Cardiac muscle cell (in vitro differentiated cells and primary cell): ENCODE results near the gene ITGA3. TPM values are rescaled to one million over a fixed set of nuclear protein-coding genes. Genes with fewer than 3 reads are reported as not detected.

Experiments
- DNase-seq, 2 donors: peaks; one replicate each; pipeline versions ENCODE4 v3.0.0 to v3.0.0-alpha.2; 2010 to 2017; ENCODE audit warnings: low read depth in 1 of 2, low spot score in 1 of 2
- H3K27ac ChIP-seq: fragments of 200-600 bp; sonication (generic); 2 replicates; pipeline ENCODE4 v1.5.1; 2016
- H3K27me3 ChIP-seq: fragments of 200-600 bp; sonication (generic); 2 replicates; pipeline ENCODE4 v1.6.0; 2016; ENCODE audit warnings: control low read depth
- H3K36me3 ChIP-seq: fragments of 200-600 bp; sonication (generic); 2 replicates; pipeline ENCODE4 v1.5.1; 2016; ENCODE audit warnings: control low read depth
- H3K4me1 ChIP-seq: fragments of 200-600 bp; sonication (generic); 2 replicates; pipeline ENCODE4 v1.8.1; 2017; ENCODE audit warnings: low read depth, mild to moderate bottlenecking, mixed run types
- H3K4me3 ChIP-seq: fragments of 200-600 bp; sonication (generic); 2 replicates; pipeline ENCODE4 v1.5.1; 2016; ENCODE audit warnings: mild to moderate bottlenecking
- H3K9me3 ChIP-seq: fragments of 200-600 bp; sonication (generic); 2 replicates; pipeline ENCODE4 v1.5.1; 2017; ENCODE audit warnings: low read depth, mild to moderate bottlenecking, control low read depth
- CTCF ChIP-seq: IDR thresholded peaks from 2 replicates; pipeline ENCODE4 v1.5.1; 2012; ENCODE audit warnings: low read depth, mild to moderate bottlenecking, low read length
- polyA plus RNA-seq: library from polyadenylated mRNA; unstranded; fragments of >200 nt; fragmentation: Nextera tagmentation; extraction: Ambion mirVana; gene quantifications from 2 replicates; pipeline ENCODE4 v1.2.1, GENCODE V29; 2016
- total RNA-seq: library from RNA; depleted of rRNA; stranded (reverse); fragments of >200 nt; gene quantifications from 2 replicates; pipeline ENCODE4 v1.2.3, GENCODE V29; 2016

ITGA3 gene
- total and polyA plus RNA-seq, 2 experiments from 2014 or later = 20.5 to 41.9 TPM

GRCh38 chr17:50125420-50125997, 69.6 kb downstream of the ITGA3 start:
- H3K4me1 ChIP-seq = peaks cover 2% of the 10 kb centered on the region
- TF ChIP-seq CTCF = no peak
- H3K9me3 ChIP-seq = no peaks in the 10 kb centered on the region
- H3K36me3 ChIP-seq = no peaks in the 10 kb centered on the region
- no peak overlapping the region for H3K4me3 ChIP-seq
- peak in 1 of 2 donors; percentile 47 for DNase-seq
- H3K27ac ChIP-seq = no peak overlapping the region
- peaks cover 21% of the 10 kb centered on the region for H3K27me3 ChIP-seq

GRCh38 chr17:50127697-50128361, 71.9 kb downstream of the ITGA3 start:
- Histone ChIP-seq H3K4me3 (no peak overlapping the region), H3K27ac (no peak overlapping the region), H3K27me3 (peaks cover 28% of the 10 kb centered on the region), H3K9me3 (no peaks in the 10 kb centered on the region), H3K4me1 (peaks cover 3% of the 10 kb centered on the region), H3K36me3 (no peaks in the 10 kb centered on the region)
- no peak for TF ChIP-seq CTCF
- DNase-seq = peak in 1 of 2 donors; percentile 48

GRCh38 chr17:50128441-50129352, 72.8 kb downstream of the ITGA3 start:
- no peaks in the 10 kb centered on the region for H3K9me3 ChIP-seq
- peaks cover 28% of the 10 kb centered on the region for H3K27me3 ChIP-seq
- DNase-seq = peak in 1 of 2 donors; percentile 43
- peak overlapping the region; percentile 33 for H3K4me3 ChIP-seq
- no peak overlapping the region for H3K27ac ChIP-seq
- no peak for TF ChIP-seq CTCF
- H3K4me1 ChIP-seq = peaks cover 11% of the 10 kb centered on the region
- H3K36me3 ChIP-seq = no peaks in the 10 kb centered on the region

GRCh38 chr17:50129353-50129727, 73.4 kb downstream of the ITGA3 start:
- H3K36me3 ChIP-seq = no peaks in the 10 kb centered on the region
- H3K27me3 ChIP-seq = peaks cover 28% of the 10 kb centered on the region
- DNase-seq = no peak
- peaks cover 12% of the 10 kb centered on the region for H3K4me1 ChIP-seq
- H3K27ac ChIP-seq = no peak overlapping the region
- no peaks in the 10 kb centered on the region for H3K9me3 ChIP-seq
- peak overlapping the region; percentile 33 for H3K4me3 ChIP-seq
- TF ChIP-seq CTCF = no peak

GRCh38 chr17:50129728-50130558, 74.0 kb downstream of the ITGA3 start, which contains the start of gene SAMD14:
Gene SAMD14 (minus strand): TSS chr17:50130160. CDS start chr17:50124959, 5,201 bp downstream.
- H3K36me3 ChIP-seq = no peaks in the 10 kb centered on the region
- DNase-seq = peak in 1 of 2 donors; percentile 55
- H3K27ac ChIP-seq = no peak within 1 kb of the TSS
- no peaks in the 10 kb centered on the region for H3K9me3 ChIP-seq
- peaks cover 12% of the 10 kb centered on the region for H3K4me1 ChIP-seq
- peaks cover 28% of the 10 kb centered on the region for H3K27me3 ChIP-seq
- no peak for TF ChIP-seq CTCF
- H3K4me3 ChIP-seq = peak within 1 kb of the TSS; percentile 33
